A549 (cell line): ENCODE data around the gene PRSS12. TPM values are rescaled to one million over a fixed set of nuclear protein-coding genes. Genes with fewer than 3 reads are reported as not detected.

Source experiments
- ATAC-seq, 2 experiments: fragments of 200-7000 bp in 1 of 2; fragments of >200 bp in 1 of 2; cut with Nextera tagmentation in 1 of 2; cut with Tn5 transposase in 1 of 2; 3 replicates each; pipeline versions ENCODE4 v1.8.0 to v1.9.1; 2018 to 2020; ENCODE audit warnings: mild to moderate bottlenecking in 1 of 2, moderate library complexity in 1 of 2
- CTCF ChIA-PET: fragments of 300-600 bp; sonication (Branson Sonifier 250); formaldehyde crosslinking; extraction: SDS; loops from one replicate; lab custom pipeline; 2021; ENCODE audit warnings: antibody characterized with exemption, inconsistent platforms; lab: Yijun Ruan, JAX
- POLR2A ChIA-PET: fragments of 350-600 bp; formaldehyde crosslinking; extraction: SDS; loops from one replicate; lab custom pipeline; 2021; ENCODE audit warnings: antibody characterized with exemption, inconsistent platforms; lab: Yijun Ruan, JAX
- DNase-seq, 2 experiments: peaks; one replicate each; pipeline versions ENCODE4 v3.0.0 to v3.0.0-alpha.2; 2011 to 2016; ENCODE audit warnings: low read depth in 1 of 2, low spot score in 1 of 2
- FAIRE-seq: peaks from 2 replicates; lab custom pipeline; 2011; peaks lifted over from hg19 to GRCh38; lab: Jason Lieb, UNC
- H3K27ac ChIP-seq, 2 experiments: fragments of >200 bp; sonication (Bioruptor Twin); formaldehyde crosslinking; 3 replicates each; pipeline ENCODE4 v1.5.1; 2016 to 2017
- H3K4me1 ChIP-seq: fragments of >200 bp; sonication (Bioruptor Twin); formaldehyde crosslinking; 3 replicates; pipeline ENCODE4 v1.6.1; 2016
- H3K4me2 ChIP-seq: fragments of >200 bp; sonication (Bioruptor Twin); formaldehyde crosslinking; 3 replicates; pipeline ENCODE4 v1.6.1; 2016
- H3K4me3 ChIP-seq: fragments of >200 bp; sonication (Bioruptor Twin); formaldehyde crosslinking; 3 replicates; pipeline ENCODE4 v1.5.1; 2016
- H3K9me3 ChIP-seq: fragments of >200 bp; sonication (Bioruptor Twin); formaldehyde crosslinking; 3 replicates; pipeline ENCODE4 v1.6.1; 2016
- BCL3 ChIP-seq: fragments of >200 bp; sonication (Bioruptor Twin); formaldehyde crosslinking; IDR thresholded peaks from 3 replicates; pipeline ENCODE4 v1.6.1; 2016
- EHMT2 ChIP-seq: fragments of 200-600 bp; sonication (generic); IDR thresholded peaks from 2 replicates; pipeline ENCODE4 v1.6.1; 2016; ENCODE audit warnings: antibody characterized with exemption, low read depth, mild to moderate bottlenecking, moderate library complexity
- ESRRA ChIP-seq: fragments of 150-350 bp; IDR thresholded peaks from 2 replicates; pipeline ENCODE4 v1.6.1; 2014; ENCODE audit warnings: mild to moderate bottlenecking, low read length, borderline replicate concordance
- FOSB ChIP-seq: fragments of 250-450 bp; sonication (Bioruptor Pico); IDR thresholded peaks from 2 replicates; pipeline ENCODE4 v1.5.0; 2020; ENCODE audit warnings: mild to moderate bottlenecking, moderate library complexity
- FOSL2 ChIP-seq, 2 experiments: fragments of 450-650 bp in 1 of 2; fragments of >200 bp in 1 of 2; sonication (Bioruptor Twin) in 1 of 2; formaldehyde crosslinking; IDR thresholded peaks; 2 replicates each; pipeline versions ENCODE4 v1.5.0 to v1.6.1; 2016 to 2020; ENCODE audit warnings: mild to moderate bottlenecking in 1 of 2, moderate library complexity in 1 of 2
- GATA3 ChIP-seq: IDR thresholded peaks from 2 replicates; pipeline ENCODE4 v1.6.1; 2012; ENCODE audit warnings: borderline replicate concordance
- HEYL ChIP-seq: fragments of 250-450 bp; sonication (Bioruptor Pico); IDR thresholded peaks from 2 replicates; pipeline ENCODE4 v1.8.0; 2021; ENCODE audit warnings: mild to moderate bottlenecking, moderate library complexity
- HMGXB4 ChIP-seq: fragments of 250-450 bp; sonication (Bioruptor Pico); IDR thresholded peaks from 2 replicates; pipeline ENCODE4 v1.5.0; 2021; ENCODE audit warnings: mild to moderate bottlenecking, moderate library complexity, borderline replicate concordance
- HOXA7 ChIP-seq: fragments of 250-450 bp; sonication (Bioruptor Pico); IDR thresholded peaks from 2 replicates; pipeline ENCODE4 v1.5.0; 2020; ENCODE audit warnings: mild to moderate bottlenecking, moderate library complexity
- HOXB13 ChIP-seq: fragments of 250-450 bp; sonication (Bioruptor Pico); IDR thresholded peaks from 2 replicates; pipeline ENCODE4 v1.5.0; 2020; ENCODE audit warnings: low read depth, mild to moderate bottlenecking, moderate library complexity
- JUNB ChIP-seq: fragments of >200 bp; sonication (Bioruptor Twin); formaldehyde crosslinking; IDR thresholded peaks from 2 replicates; pipeline ENCODE4 v1.6.1; 2016
- KDM1A ChIP-seq: fragments of 200-600 bp; sonication (generic); IDR thresholded peaks from 2 replicates; pipeline ENCODE4 v1.6.1; 2016; ENCODE audit warnings: low read depth, mild to moderate bottlenecking
- MAFK ChIP-seq: fragments of 450-650 bp; IDR thresholded peaks from 2 replicates; pipeline ENCODE4 v1.6.1; 2014; ENCODE audit not compliant: partially characterized antibody
- MAX ChIP-seq: IDR thresholded peaks from 2 replicates; pipeline ENCODE4 v1.6.1; 2012
- MAZ ChIP-seq: fragments of 150-350 bp; IDR thresholded peaks from 2 replicates; pipeline ENCODE4 v1.6.1; 2014; ENCODE audit warnings: antibody characterized with exemption, low read depth, low read length, borderline replicate concordance
- NR3C1 ChIP-seq: fragments of >200 bp; sonication (Bioruptor Twin); formaldehyde crosslinking; IDR thresholded peaks from 3 replicates; pipeline ENCODE4 v1.6.1; 2017
- PBX3 ChIP-seq: IDR thresholded peaks from 2 replicates; pipeline ENCODE4 v1.6.1; 2012
- RAD21 ChIP-seq, 2 experiments: fragments of >200 bp in 1 of 2; sonication (Bioruptor Twin) in 1 of 2; formaldehyde crosslinking in 1 of 2; IDR thresholded peaks in 1 of 2; conservative IDR thresholded peaks in 1 of 2; 2 replicates in 1 of 2; 3 replicates in 1 of 2; pipeline ENCODE4 v1.6.1; 2012 to 2018; ENCODE audit warnings: inconsistent platforms in 1 of 2
- RARB ChIP-seq: fragments of 250-450 bp; sonication (Bioruptor Pico); IDR thresholded peaks from 2 replicates; pipeline ENCODE4 v1.8.0; 2021; ENCODE audit warnings: mild to moderate bottlenecking, moderate library complexity
- REST ChIP-seq: fragments of 200-600 bp; sonication (generic); IDR thresholded peaks from 2 replicates; pipeline ENCODE4 v1.6.1; 2016; ENCODE audit warnings: antibody characterized with exemption, mild to moderate bottlenecking, moderate library complexity
- RNF2 ChIP-seq: fragments of 200-600 bp; sonication (generic); IDR thresholded peaks from 2 replicates; pipeline ENCODE4 v1.6.1; 2016; ENCODE audit warnings: low read depth, mild to moderate bottlenecking, antibody characterized with exemption, moderate library complexity, borderline replicate concordance
- TP53 ChIP-seq: fragments of 250-450 bp; sonication (Bioruptor Pico); IDR thresholded peaks from 2 replicates; pipeline ENCODE4 v1.5.0; 2021; ENCODE audit warnings: mild to moderate bottlenecking, moderate library complexity
- USF2 ChIP-seq: fragments of 450-650 bp; IDR thresholded peaks from 2 replicates; pipeline ENCODE4 v1.6.1; 2014; ENCODE audit warnings: antibody characterized with exemption
- ZFP36 ChIP-seq: fragments of 450-650 bp; IDR thresholded peaks from 2 replicates; pipeline ENCODE4 v1.6.1; 2014; ENCODE audit warnings: borderline replicate concordance; ENCODE audit not compliant: partially characterized antibody
- ZNF302 ChIP-seq: fragments of 250-450 bp; sonication (Bioruptor Pico); IDR thresholded peaks from 2 replicates; pipeline ENCODE4 v1.9.0; 2021; ENCODE audit warnings: inconsistent platforms, mild to moderate bottlenecking, moderate library complexity
- ZSCAN20 ChIP-seq: fragments of 250-450 bp; sonication (Bioruptor Pico); IDR thresholded peaks from 2 replicates; pipeline ENCODE4 v1.8.0; 2022; ENCODE audit warnings: mild to moderate bottlenecking, moderate library complexity
- WGBS: methylation state at CpG from one replicate; pipeline ENCODE4 v1.1.6; 2017; ENCODE audit errors: missing lambda C conversion rate; 5-methylcytosine and 5-hydroxymethylcytosine counted together
- polyA plus RNA-seq, 4 experiments: library from polyadenylated mRNA; depleted of rRNA in 3 of 4; stranded (reverse); fragments of >200 nt; fragmentation: RNase III in 1 of 4; extraction: RNeasy Plus Mini Kit Qiagen cat#74134 plus additional on column Dnase treatment in 1 of 4; gene quantifications; 2 replicates in 3 of 4; 3 replicates in 1 of 4; pipeline ENCODE4 v1.2.3, GENCODE V29; 2011 to 2017

Gene PRSS12
- polyA plus RNA-seq, 2 of the 4 experiments (the other 2 are of a cell fraction): 0.34 to 0.36 TPM

GRCh38 chr4:118317691-118318090 is 35.1 kb downstream of the PRSS12 start:
- CTCF ChIA-PET: no interaction called here
- WGBS: 51% methylated on average over 2 of the region's 2 CpGs
- TF ChIP-seq PBX3 (no peak), HMGXB4 (CRISPR knock-in tag) (no peak), RARB (CRISPR knock-in tag) (no peak), ZFP36 (no peak), FOSL2 (IDR thresholded peaks at IDR 0.05) (no peak), FOSL2 (CRISPR knock-in tag; IDR thresholded peaks at IDR 0.05) (no peak), KDM1A (no peak), ZSCAN20 (no peak), HOXA7 (no peak), RAD21 (conservative IDR thresholded peaks at IDR 0.05 in 1 of 2, IDR thresholded peaks at IDR 0.05 in 1 of 2) (no peak), JUNB (no peak), RNF2 (no peak)
- FAIRE-seq (no peak), ATAC-seq (no peak), DNase-seq (no peak)
- Histone ChIP-seq H3K27ac (no peak overlapping the region), H3K4me2 (no peak overlapping the region), H3K9me3 (no peaks in the 10 kb centered on the region), H3K4me1 (no peaks in the 10 kb centered on the region), H3K4me3 (no peak overlapping the region)
- POLR2A ChIA-PET: no interaction called here

- POLR2A ChIA-PET: no interaction called here
- DNase-seq (no peak), FAIRE-seq (no peak)
- no peaks in the 10 kb centered on the region for H3K9me3 ChIP-seq
- CTCF ChIA-PET: no interaction called here
- H3K4me2 ChIP-seq: no peak overlapping the region
- TF ChIP-seq MAFK (peak; percentile 48), ZFP36 (no peak)
- TF ChIP-seq, all 56 proteins: peak for 1
- no peak overlapping the region for H3K27ac ChIP-seq
- H3K4me1 ChIP-seq: no peaks in the 10 kb centered on the region
- WGBS: 32% methylated on average over 2 of the region's 2 CpGs
- no peak for ATAC-seq
- no peak overlapping the region for H3K4me3 ChIP-seq
Observed at GRCh38 chr4:118314221-118314620, 38.6 kb downstream of the PRSS12 start.

- ATAC-seq (no peak), DNase-seq (no peak), FAIRE-seq (no peak)
- POLR2A ChIA-PET: no interaction called here
- no peak overlapping the region for H3K4me2 ChIP-seq
- no peak overlapping the region for H3K4me3 ChIP-seq
- H3K9me3 ChIP-seq: no peaks in the 10 kb centered on the region
- no peak overlapping the region for H3K27ac ChIP-seq
- CTCF ChIA-PET: no interaction called here
- 82% methylated on average over 6 of the region's 6 CpGs for WGBS
- H3K4me1 ChIP-seq: no peaks in the 10 kb centered on the region
- TF ChIP-seq GATA3 (no peak), EHMT2 (no peak), BCL3 (no peak), USF2 (no peak), REST (no peak), FOSB (CRISPR knock-in tag) (no peak), ZNF302 (CRISPR knock-in tag) (no peak), TP53 (CRISPR knock-in tag) (no peak), HOXB13 (CRISPR knock-in tag) (no peak), MAX (no peak), MAZ (no peak), ESRRA (no peak), NR3C1 (no peak), ZFP36 (no peak), HEYL (CRISPR knock-in tag) (no peak)
Observed at GRCh38 chr4:118313098-118313497, 39.7 kb downstream of the PRSS12 start.
